Neural cell (in vitro differentiated cells): ENCODE data around the gene MDFIC. TPM values are rescaled to one million over a fixed set of nuclear protein-coding genes. Genes with fewer than 3 reads are reported as not detected.

Experiments
- H2AFZ ChIP-seq: fragments of 200-600, 300-800 bp; sonication (generic), shearing (Covaris generic); 2 replicates; pipeline ENCODE4 v1.6.0; 2014; ENCODE audit warnings: low read depth, mild to moderate bottlenecking, antibody characterized with exemption, low read length, moderate library complexity
- H3F3A ChIP-seq: fragments of 200-600 bp; shearing (Covaris generic); 2 replicates; pipeline ENCODE4 v1.6.1; 2016; ENCODE audit warnings: mild to moderate bottlenecking, moderate library complexity, mixed read lengths, antibody characterized with exemption, low read length; ENCODE audit not compliant: insufficient read depth, poor library complexity, severe bottlenecking
- H3K27ac ChIP-seq: fragments of 200-600, 300-800 bp; sonication (generic), shearing (Covaris generic); 2 replicates; pipeline ENCODE4 v1.5.1; 2014; ENCODE audit warnings: mild to moderate bottlenecking, low read length, moderate library complexity
- H3K27me3 ChIP-seq: fragments of 300-800, 200-600 bp; sonication (generic), shearing (Covaris generic); 2 replicates; pipeline ENCODE4 v1.6.0; 2014; ENCODE audit warnings: mild to moderate bottlenecking, low read depth, low read length, moderate library complexity; ENCODE audit not compliant: insufficient read depth
- H3K36me3 ChIP-seq: fragments of 300-800, 200-600 bp; sonication (generic), shearing (Covaris generic); 2 replicates; pipeline ENCODE4 v1.5.1; 2014; ENCODE audit warnings: mild to moderate bottlenecking, antibody characterized with exemption, low read length, moderate library complexity; ENCODE audit not compliant: insufficient read depth
- H3K4me2 ChIP-seq: fragments of 300-800, 200-600 bp; sonication (generic), shearing (Covaris generic); 2 replicates; pipeline ENCODE4 v1.6.0; 2014; ENCODE audit warnings: mild to moderate bottlenecking, low read length
- H3K4me3 ChIP-seq: fragments of 300-800, 200-600 bp; sonication (generic), shearing (Covaris generic); 2 replicates; pipeline ENCODE4 v1.5.1; 2014; ENCODE audit warnings: mild to moderate bottlenecking, low read length, moderate library complexity
- H3K79me2 ChIP-seq: fragments of 200-600 bp; shearing (Covaris generic); replicated peaks from 2 replicates; pipeline ENCODE4 v1.6.0; 2014; ENCODE audit warnings: mild to moderate bottlenecking, low read length, moderate library complexity; ENCODE audit not compliant: insufficient read depth
- H3K9ac ChIP-seq: fragments of 300-800, 200-600 bp; sonication (generic), shearing (Covaris generic); 2 replicates; pipeline ENCODE4 v1.6.1; 2016; ENCODE audit warnings: mild to moderate bottlenecking, low read length, mixed read lengths
- H3K9me2 ChIP-seq: fragments of 200-600 bp; shearing (Covaris generic); 2 replicates; pipeline ENCODE4 v1.6.1; 2016; ENCODE audit warnings: mild to moderate bottlenecking, low read length, mixed read lengths; ENCODE audit not compliant: insufficient read depth
- H3K9me3 ChIP-seq: fragments of 200-600, 300-800 bp; sonication (generic), shearing (Covaris generic); 2 replicates; pipeline ENCODE4 v1.6.1; 2016; ENCODE audit warnings: mild to moderate bottlenecking, mixed run types, low read length, moderate library complexity, mixed read lengths
- H4K20me1 ChIP-seq: fragments of 200-600 bp; shearing (Covaris generic); 2 replicates; pipeline ENCODE4 v1.6.1; 2016; ENCODE audit warnings: mild to moderate bottlenecking, mixed run types; ENCODE audit not compliant: insufficient read depth
- EP300 ChIP-seq: fragments of 450-650 bp; conservative IDR thresholded peaks from 2 replicates; pipeline ENCODE4 v1.6.1; 2014; ENCODE audit warnings: antibody characterized with exemption, mild to moderate bottlenecking, moderate library complexity; ENCODE audit not compliant: poor library complexity, severe bottlenecking
- EZH2 ChIP-seq: fragments of 200-600, 300-800 bp; shearing (Covaris generic), sonication (generic); IDR thresholded peaks from 2 replicates; pipeline ENCODE4 v1.6.1; 2014; ENCODE audit warnings: antibody characterized with exemption, low read length, borderline replicate concordance, mild to moderate bottlenecking; ENCODE audit not compliant: insufficient read depth, poor library complexity, severe bottlenecking
- MXI1 ChIP-seq: fragments of 450-650 bp; conservative IDR thresholded peaks from 2 replicates; pipeline ENCODE4 v1.6.1; 2014; ENCODE audit warnings: antibody characterized with exemption, mild to moderate bottlenecking; ENCODE audit not compliant: poor library complexity, severe bottlenecking
- POLR2AphosphoS5 ChIP-seq: IDR thresholded peaks from 2 replicates; pipeline ENCODE4 v1.6.1; 2012
- RAD21 ChIP-seq: fragments of 450-650 bp; conservative IDR thresholded peaks from 2 replicates; pipeline ENCODE4 v1.6.1; 2014; ENCODE audit warnings: antibody characterized with exemption, mild to moderate bottlenecking, moderate library complexity
- SMC3 ChIP-seq: fragments of 450-650 bp; conservative IDR thresholded peaks from 2 replicates; pipeline ENCODE4 v1.6.1; 2014; ENCODE audit warnings: antibody characterized with exemption, mild to moderate bottlenecking, moderate library complexity; ENCODE audit not compliant: poor library complexity
- TAF1 ChIP-seq: IDR thresholded peaks from 2 replicates; pipeline ENCODE4 v1.6.1; 2012; ENCODE audit warnings: low read depth
- polyA plus RNA-seq: library from polyadenylated mRNA; depleted of rRNA; stranded (reverse); fragments of >200 nt; gene quantifications from 2 replicates; pipeline ENCODE4 v1.2.3, GENCODE V29; 2014
- TF ChIP-seq, protein P1 (sequence below): IDR thresholded peaks from 2 replicates; pipeline ENCODE4 v1.6.1; 2012; ENCODE audit warnings: borderline replicate concordance
- TF ChIP-seq, protein P2 (sequence below): fragments of 450-650 bp; IDR thresholded peaks from 2 replicates; pipeline ENCODE4 v1.5.1; 2014; ENCODE audit warnings: antibody characterized with exemption, mild to moderate bottlenecking, moderate library complexity; ENCODE audit not compliant: poor library complexity, severe bottlenecking

Gene MDFIC
- polyA plus RNA-seq, 1 donor from 2014 or later: 0.85 TPM

DNA sequence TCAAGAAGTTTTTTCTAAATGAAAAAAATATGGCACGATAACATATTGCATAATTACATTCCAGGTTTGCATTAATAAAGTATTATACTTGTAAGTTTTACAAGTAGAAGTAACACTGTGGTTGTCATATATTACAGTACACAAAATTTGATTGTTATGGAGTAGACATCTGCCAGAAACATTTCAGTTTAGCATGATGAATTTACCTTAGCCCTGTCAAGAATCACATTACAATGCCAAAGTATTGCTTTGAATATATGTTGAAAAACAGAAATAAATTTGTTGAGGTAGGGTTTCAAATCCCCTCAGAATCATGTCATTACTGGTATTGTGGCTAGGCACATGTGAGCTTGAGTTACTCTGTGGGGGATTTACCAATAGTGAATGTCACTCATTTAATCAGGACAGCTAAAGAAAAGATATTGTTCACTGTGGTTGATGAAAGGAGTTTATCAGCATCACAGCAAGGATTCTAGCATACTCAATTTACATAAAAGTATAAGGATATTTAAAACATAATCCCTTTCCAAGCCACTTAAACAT lies 112.1 kb downstream of the MDFIC start:
- H3K9ac ChIP-seq: no peak overlapping the region
- H3K27ac ChIP-seq: no peak overlapping the region
- no peaks in the 10 kb centered on the region for H4K20me1 ChIP-seq
- H3F3A ChIP-seq: no peaks in the 10 kb centered on the region
- no peaks in the 10 kb centered on the region for H3K9me2 ChIP-seq
- no peaks in the 10 kb centered on the region for H3K27me3 ChIP-seq
- no peaks in the 10 kb centered on the region for H3K9me3 ChIP-seq
- H3K4me2 ChIP-seq: no peak overlapping the region
- no peak overlapping the region for H2AFZ ChIP-seq
- no peak for TF ChIP-seq TAF1
- TF ChIP-seq EZH2: no peak
- TF ChIP-seq, protein P1, sequence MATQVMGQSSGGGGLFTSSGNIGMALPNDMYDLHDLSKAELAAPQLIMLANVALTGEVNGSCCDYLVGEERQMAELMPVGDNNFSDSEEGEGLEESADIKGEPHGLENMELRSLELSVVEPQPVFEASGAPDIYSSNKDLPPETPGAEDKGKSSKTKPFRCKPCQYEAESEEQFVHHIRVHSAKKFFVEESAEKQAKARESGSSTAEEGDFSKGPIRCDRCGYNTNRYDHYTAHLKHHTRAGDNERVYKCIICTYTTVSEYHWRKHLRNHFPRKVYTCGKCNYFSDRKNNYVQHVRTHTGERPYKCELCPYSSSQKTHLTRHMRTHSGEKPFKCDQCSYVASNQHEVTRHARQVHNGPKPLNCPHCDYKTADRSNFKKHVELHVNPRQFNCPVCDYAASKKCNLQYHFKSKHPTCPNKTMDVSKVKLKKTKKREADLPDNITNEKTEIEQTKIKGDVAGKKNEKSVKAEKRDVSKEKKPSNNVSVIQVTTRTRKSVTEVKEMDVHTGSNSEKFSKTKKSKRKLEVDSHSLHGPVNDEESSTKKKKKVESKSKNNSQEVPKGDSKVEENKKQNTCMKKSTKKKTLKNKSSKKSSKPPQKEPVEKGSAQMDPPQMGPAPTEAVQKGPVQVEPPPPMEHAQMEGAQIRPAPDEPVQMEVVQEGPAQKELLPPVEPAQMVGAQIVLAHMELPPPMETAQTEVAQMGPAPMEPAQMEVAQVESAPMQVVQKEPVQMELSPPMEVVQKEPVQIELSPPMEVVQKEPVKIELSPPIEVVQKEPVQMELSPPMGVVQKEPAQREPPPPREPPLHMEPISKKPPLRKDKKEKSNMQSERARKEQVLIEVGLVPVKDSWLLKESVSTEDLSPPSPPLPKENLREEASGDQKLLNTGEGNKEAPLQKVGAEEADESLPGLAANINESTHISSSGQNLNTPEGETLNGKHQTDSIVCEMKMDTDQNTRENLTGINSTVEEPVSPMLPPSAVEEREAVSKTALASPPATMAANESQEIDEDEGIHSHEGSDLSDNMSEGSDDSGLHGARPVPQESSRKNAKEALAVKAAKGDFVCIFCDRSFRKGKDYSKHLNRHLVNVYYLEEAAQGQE: no peak
- TF ChIP-seq MXI1: no peak
- TF ChIP-seq, protein P2, sequence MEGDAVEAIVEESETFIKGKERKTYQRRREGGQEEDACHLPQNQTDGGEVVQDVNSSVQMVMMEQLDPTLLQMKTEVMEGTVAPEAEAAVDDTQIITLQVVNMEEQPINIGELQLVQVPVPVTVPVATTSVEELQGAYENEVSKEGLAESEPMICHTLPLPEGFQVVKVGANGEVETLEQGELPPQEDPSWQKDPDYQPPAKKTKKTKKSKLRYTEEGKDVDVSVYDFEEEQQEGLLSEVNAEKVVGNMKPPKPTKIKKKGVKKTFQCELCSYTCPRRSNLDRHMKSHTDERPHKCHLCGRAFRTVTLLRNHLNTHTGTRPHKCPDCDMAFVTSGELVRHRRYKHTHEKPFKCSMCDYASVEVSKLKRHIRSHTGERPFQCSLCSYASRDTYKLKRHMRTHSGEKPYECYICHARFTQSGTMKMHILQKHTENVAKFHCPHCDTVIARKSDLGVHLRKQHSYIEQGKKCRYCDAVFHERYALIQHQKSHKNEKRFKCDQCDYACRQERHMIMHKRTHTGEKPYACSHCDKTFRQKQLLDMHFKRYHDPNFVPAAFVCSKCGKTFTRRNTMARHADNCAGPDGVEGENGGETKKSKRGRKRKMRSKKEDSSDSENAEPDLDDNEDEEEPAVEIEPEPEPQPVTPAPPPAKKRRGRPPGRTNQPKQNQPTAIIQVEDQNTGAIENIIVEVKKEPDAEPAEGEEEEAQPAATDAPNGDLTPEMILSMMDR: no peak
- no peak for TF ChIP-seq SMC3
- peak; percentile 64 for TF ChIP-seq POLR2AphosphoS5
- TF ChIP-seq EP300: peak; percentile 73
- no peak for TF ChIP-seq RAD21
- H3K36me3 ChIP-seq: no peaks in the 10 kb centered on the region
- no peak overlapping the region for H3K4me3 ChIP-seq
- H3K79me2 ChIP-seq: no peaks in the 10 kb centered on the region

DNA sequence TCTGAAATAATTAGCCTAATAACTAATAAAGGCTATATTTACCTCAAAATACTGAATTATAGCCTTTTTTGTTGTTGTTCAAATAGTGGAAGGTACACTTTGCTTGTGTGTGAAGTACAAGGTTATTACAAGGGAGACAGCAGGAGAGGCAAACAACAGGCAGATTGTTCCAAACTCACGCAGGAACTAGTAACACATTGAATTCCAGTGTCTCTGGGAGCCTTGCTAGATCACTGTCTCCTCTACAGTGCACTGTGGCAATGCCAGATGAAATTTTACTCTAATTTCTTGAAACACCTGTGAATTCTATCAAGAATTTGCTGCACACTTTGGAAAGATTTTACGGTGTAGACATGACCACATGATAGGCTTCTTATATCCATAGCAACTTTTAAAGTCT lies 112.6 kb downstream of the MDFIC start:
- Histone ChIP-seq H3K4me3 (no peak overlapping the region), H3K4me2 (no peak overlapping the region)

More for the DNA sequence above, 112.6 kb downstream of the MDFIC start:
- H2AFZ ChIP-seq: no peak overlapping the region
- H3F3A ChIP-seq: no peaks in the 10 kb centered on the region
- H4K20me1 ChIP-seq: no peaks in the 10 kb centered on the region
- TF ChIP-seq EP300: no peak
- no peak for TF ChIP-seq TAF1
- TF ChIP-seq POLR2AphosphoS5: no peak
- TF ChIP-seq, protein P2: no peak
- no peak for TF ChIP-seq SMC3
- TF ChIP-seq MXI1: no peak
- no peak for TF ChIP-seq EZH2
- no peak for TF ChIP-seq RAD21
- TF ChIP-seq, protein P1: no peak
- no peaks in the 10 kb centered on the region for H3K27me3 ChIP-seq
- H3K9me2 ChIP-seq: no peaks in the 10 kb centered on the region
- no peak overlapping the region for H3K27ac ChIP-seq
- no peaks in the 10 kb centered on the region for H3K36me3 ChIP-seq
- H3K9ac ChIP-seq: no peak overlapping the region
- H3K9me3 ChIP-seq: no peaks in the 10 kb centered on the region
- no peaks in the 10 kb centered on the region for H3K79me2 ChIP-seq
